Heart left ventricle (tissue), 13 donors: Measurements from ENCODE around the gene ZNF544.

Experiments used
- POLR2A ChIP-seq, 2 donors: fragments of 450-650 bp; IDR thresholded peaks; one replicate each; pipeline ENCODE4 v1.6.1; 2017; ENCODE audit warnings: antibody characterized with exemption in 2 of 2, mild to moderate bottlenecking in 2 of 2, moderate library complexity in 2 of 2
- TF ChIP-seq, protein P1 (sequence below), 12 donors: fragments of 200-600 bp; sonication (generic) in 4 of 12; IDR thresholded peaks; one replicate each; pipeline versions ENCODE4 v1.5.0 to v1.8.0; 2018 to 2022; ENCODE audit warnings: antibody characterized with exemption in 12 of 12, mild to moderate bottlenecking in 5 of 12
- donor health status: ischemic (EF 13 %, LVEDD 7.1; RV severe dilation, severe dysfunction).
- donor health status: DM: no; HTN: yes; CAD: no.
- donor health status: DM: no; HTN: no; CAD: no.
- donor health status: ischemic (EF 25% LVEDD 6.9; RV normal size, moderate dysfunction).
- donor health status: ischemic (EF 25% LVEDD 5.7; RV mildly dilated, moderate dysfunction).
- donor health status: ischemic (EF 35%, LVEDD 5.7; RV mildly dilated, moderate dysfunction).
- donor health status: nonischemic (EF 11% LVEDD 7.7; RV severe dilation, severe dysfunction).
- donor health status: DM: yes; HTN: yes; CAD: no.
- donor health status: PGD.
- donor health status: ischemic (EF 29% LVEDD 5.4; RV normal size, mild dysfunction).
- donor health status: nonischemic (EF 23%, LVEDD 6.1; RV moderate dilation, normal function).

DNA sequence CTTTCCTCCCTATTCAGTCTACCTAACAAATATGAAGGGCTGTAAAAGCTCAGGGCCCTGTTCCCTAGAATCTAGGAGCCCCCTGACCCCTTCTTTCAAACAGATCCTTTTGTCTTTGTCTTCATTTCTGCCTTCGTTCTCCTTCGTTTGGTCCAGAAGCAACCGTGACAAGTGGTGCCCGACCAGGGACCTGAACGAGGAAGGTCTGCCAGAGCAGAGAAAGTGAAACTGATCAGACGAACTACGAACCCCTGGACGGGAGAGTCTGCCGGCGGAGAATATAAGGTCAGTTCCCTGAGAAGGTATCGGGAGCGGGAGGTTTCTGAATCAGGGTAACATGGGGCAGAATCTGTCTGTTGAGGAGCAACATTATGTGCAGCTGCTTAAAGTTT, 77.2 kb downstream of the ZNF544 start:
- TF ChIP-seq, protein P1, sequence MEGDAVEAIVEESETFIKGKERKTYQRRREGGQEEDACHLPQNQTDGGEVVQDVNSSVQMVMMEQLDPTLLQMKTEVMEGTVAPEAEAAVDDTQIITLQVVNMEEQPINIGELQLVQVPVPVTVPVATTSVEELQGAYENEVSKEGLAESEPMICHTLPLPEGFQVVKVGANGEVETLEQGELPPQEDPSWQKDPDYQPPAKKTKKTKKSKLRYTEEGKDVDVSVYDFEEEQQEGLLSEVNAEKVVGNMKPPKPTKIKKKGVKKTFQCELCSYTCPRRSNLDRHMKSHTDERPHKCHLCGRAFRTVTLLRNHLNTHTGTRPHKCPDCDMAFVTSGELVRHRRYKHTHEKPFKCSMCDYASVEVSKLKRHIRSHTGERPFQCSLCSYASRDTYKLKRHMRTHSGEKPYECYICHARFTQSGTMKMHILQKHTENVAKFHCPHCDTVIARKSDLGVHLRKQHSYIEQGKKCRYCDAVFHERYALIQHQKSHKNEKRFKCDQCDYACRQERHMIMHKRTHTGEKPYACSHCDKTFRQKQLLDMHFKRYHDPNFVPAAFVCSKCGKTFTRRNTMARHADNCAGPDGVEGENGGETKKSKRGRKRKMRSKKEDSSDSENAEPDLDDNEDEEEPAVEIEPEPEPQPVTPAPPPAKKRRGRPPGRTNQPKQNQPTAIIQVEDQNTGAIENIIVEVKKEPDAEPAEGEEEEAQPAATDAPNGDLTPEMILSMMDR (IDR thresholded peaks at IDR 0.05) = no peak
- no peak for TF ChIP-seq POLR2A (IDR thresholded peaks at IDR 0.05)
